GM18870 (cell line): ENCODE measurements around the gene ENTPD8.

Source experiments
- ATAC-seq: cut with Tn5 transposase; IDR thresholded peaks from one replicate; pipeline ENCODE4 v1.9.1; 2021; ENCODE audit warnings: moderate library complexity; ENCODE audit not compliant: unreplicated experiment

Gene ENTPD8

GRCh38 chr9:137449081-137449844, 8.1 kb upstream of the ENTPD8 start:
- no peak for ATAC-seq

DNA sequence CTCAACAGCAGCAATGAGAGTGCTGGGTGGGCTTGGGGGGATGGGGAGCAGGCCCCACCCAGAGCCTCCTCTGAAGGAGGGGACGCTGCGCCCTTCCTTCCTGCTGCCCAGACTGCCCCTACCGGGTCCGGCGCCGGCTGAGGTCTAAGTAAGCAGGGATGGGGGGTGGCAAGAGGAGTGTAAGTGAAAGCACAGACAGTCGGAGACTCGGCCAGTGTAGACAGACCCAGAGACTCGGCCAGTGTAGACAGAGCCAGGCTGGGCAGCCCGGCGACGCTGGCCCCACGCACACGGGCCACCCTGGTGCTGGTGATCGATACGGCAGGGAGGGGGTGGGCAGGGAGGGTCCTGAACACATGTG, 7.4 kb upstream of the ENTPD8 start:
- ATAC-seq: no peak

GRCh38 chr9:137447722-137448601, 6.8 kb upstream of the ENTPD8 start:
- ATAC-seq: no peak

DNA sequence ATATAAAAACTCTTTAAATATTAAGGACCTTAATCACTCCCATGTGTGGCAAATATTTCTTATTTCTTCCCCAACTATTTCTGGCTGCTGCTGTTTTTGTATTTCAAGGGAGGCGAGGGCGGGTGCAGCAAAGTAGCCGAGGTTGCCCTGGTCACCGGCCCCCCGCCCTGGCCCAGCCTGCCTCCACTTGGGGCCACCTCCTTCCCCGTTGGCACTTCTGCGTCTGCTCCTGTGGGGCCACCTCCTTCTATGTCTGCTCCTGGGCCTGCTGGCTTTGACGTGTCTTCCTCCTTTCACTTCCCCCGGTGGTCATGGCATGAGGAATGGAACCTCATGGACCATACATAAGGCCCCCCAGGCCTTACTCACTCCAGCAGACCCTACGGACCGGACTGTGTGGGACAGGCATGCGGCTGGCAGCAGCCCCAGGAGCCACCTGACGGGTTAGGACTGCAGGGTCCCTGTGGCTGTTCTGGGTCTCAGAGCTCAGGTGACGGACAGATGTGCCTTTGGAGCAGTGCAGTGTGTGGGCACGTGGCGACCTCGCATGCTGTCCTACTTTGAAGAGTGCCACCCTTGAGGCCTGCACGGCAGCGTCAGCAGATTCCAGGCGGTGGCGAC, 5.8 kb upstream of the ENTPD8 start:
- no peak for ATAC-seq

DNA sequence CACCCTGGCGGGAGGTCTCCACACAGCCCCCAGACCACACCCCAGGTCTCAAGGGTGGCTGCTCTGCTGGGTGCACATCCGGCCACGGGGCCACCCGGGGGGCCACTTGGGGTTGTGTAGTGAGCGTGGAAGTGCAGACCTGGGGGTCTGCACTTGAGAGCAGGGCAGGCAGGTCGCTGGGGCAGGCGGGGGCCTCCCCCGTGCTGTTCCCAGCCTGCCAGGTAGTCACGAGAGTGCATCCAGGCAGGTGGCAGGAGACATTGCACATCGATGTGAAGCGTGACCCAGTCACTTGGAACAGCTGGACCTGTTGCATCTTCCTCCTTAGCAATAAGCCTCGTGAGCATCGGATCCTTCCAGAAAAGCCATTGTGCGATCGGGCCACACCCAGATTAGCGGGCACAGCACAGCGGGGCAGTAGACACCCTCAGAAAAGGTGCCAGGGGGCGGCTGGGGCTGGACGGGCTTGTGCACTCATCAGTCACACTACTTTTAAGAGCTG, 4.8 kb upstream of the ENTPD8 start:
- ATAC-seq: no peak

DNA sequence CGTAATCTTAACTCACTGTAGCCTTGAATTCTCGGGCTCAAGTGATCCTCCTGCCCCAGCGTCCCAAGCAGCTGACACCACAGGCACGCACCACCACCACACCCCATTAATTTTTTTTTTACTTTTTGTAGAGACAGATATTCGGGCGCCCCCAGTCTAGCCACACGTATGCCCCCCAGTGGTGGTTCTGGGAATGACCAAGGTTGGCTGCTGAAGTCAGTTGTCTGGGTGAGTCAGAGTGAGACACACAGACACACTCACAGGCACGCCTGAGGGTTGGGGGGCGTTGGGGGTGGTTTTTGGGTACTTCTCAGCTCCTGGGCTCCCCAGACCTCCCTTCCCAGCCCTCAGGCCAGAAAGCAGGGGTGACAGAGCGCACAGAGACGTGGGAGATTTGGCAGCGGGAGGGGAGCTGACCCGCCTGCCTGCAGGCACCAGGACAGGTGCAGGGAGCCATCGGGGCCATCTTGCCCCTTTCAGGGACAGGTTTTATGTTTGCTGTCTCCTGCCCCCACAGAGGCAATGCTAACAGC, 4.2 kb upstream of the ENTPD8 start:
- no peak for ATAC-seq

- no peak for ATAC-seq
Measured at GRCh38 chr9:137444106-137444790, 3.1 kb upstream of the ENTPD8 start.

DNA sequence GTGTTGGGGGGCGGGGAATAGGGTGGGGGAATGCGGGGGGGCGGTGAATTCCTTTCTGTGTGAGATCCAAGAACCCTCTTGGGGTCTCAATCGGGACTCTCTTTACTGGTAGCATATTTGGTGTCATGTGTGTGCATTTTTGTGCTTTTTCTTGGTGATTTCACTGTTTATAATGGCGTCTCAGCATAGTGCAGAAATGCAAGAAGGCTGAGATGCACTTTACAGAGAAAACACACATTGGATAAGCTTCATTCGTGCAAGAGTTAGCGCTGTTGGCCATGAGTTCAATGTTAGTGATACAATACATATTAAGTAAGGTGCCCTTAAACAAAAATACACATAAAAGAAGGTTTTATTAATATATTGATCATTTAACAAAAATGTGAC, 771 bp upstream of the ENTPD8 start:
- no peak for ATAC-seq

GRCh38 chr9:137439158-137439714, 1.9 kb downstream of the ENTPD8 start:
- no peak for ATAC-seq

GRCh38 chr9:137438591-137439157, 2.5 kb downstream of the ENTPD8 start:
- ATAC-seq: no peak

DNA sequence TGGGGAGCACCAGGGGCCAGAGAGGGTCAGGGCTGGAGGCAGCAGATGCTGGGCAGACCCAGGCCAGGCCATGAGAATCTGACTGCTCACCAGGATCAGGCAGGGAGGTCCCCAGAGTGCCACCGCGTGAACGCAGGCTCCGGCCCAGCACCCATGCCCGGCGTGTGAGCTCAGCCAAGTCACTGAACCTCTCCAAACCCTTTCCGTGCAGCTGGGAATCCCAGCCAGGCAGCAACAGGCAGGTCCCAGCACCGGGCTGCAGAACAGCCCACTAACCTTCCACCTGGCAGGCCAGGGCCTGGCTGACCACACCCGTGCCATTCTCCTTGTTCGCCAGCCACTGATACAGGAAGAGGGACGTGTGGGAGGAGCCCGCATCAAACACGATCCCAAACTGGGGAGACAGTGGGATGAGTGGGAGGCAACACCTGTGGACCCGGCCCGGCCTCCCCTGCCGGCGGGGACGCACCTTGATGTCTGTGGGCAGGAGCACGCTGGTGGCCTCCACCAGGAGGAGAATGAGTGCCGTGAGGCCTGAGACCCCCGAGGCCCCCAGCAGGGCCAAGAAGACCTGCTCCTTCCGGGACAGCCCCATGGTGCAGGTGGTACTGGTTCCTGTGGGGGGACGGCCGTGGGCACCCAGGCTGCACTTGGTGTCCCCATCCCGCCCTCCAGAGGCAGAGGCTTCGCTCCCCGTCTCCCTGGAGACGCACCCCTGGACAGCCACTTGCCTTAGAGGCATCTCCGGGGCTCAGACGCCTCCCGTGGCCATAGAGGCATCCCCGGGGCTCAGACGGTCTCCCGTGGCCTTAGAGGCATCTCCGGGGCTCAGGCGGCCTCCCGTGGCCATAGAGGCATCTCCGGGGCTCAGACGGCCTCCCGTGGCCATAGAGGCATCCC, 3.2 kb downstream of the ENTPD8 start:
- ATAC-seq: no peak

DNA sequence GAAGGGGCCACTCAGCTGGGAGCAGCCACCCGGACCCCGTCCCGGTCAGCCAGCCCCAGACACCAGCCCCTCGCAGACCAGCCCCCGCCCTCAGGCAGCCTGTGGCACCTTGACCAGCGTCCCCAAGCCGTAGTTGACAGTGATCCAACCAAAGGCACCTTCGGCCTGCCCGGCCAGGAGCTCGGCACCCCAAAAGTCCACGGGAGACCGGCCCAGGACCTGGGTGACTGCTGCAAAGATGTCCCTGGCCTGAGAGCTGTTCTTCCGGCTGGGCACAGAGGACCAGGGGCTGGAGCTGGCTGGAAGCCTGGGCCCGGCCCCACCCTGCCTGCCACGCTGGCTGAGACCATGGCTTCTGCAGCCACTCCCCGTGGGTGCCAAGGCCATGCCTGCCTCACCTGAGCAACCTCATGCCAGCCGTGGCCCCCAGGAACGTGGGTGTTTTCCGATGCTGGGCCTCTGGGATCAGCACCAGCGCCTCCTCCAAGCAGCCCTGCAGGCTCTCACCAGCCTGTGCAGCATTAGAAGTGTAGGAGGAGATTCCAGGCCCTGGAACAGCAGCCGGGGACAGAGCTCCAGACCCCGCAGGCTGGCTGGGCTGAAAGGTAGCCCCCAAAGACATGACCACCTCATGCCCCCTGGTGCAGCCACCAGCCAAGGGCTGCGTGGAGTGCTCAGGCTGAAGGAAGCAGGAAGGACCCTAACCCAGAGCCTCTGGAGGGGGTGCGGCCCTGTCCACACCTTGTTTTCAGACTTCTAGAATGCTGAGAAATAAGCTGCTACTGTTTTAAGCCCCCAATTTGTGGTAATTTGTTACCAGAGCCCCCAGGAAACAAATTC, 4.2 kb downstream of the ENTPD8 start:
- ATAC-seq: no peak

GRCh38 chr9:137435980-137436760, 5.0 kb downstream of the ENTPD8 start:
- ATAC-seq: no peak

DNA sequence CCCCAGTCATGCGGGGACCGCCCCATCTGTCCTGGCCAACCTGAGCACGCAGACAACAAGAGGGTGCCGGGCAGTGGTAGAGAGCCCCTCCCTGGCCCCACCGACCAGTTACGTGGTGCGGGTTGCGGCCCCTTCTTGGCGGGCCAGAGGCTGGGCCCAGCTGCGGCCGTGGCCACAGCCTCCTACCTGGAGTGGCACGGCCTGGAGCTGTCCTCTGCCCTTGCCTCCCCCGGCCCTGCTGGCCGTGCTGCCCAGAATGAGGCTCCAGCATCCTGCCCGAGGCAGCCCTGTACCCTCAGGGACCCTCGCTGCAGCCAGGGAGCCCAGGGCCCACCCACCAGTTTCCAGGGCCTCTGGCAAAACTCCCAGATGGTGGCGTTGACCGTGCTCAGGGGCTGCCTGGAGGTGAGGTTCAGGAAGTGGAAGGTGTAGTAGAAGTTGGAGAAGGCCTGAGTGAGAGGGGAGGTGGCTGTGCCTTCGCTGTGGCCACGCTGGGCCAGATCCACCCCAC, 5.7 kb downstream of the ENTPD8 start:
- no peak for ATAC-seq

DNA sequence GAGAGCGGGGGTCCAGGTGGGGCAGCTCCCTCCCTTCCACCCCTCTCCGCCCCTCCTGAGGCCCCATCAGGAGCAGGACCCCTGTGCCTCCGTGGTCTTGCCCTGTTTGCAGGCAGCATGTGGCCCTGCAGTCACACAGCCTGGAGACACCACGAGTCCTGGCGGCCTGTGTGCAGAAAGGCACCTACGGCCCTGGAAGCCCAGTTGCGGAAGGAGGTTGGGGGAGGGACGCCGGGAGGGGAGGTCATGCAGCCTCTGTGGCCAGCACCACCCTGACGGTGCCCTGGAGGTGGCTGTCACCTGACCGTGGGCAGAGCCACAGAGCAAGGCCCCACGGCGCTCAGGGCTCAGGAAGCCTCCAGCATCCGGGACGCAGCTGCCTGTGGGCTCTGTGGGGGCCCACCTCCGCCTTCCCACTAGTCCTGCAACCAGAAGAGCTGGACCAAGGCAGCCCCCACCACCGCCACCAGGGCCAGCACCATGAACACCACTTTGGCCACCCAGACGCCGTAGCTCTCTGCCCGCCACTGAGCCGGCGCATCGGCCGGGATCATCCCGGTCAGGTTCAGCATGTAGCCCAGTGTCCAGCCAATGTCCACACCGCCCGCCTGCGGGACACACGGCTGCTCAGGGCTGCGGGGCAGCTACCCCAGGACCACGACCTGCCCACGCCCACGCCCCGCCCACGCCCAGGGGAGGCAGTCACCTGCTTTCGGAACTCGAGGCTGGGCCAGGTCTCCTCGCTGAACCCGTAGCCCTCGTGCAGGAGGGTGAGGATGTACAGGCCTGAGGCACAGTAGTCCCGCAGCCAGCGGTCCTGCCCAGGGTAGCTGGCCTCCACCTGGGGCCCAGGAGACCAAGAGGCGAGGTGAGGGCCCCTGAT, 6.4 kb downstream of the ENTPD8 start:
- ATAC-seq: no peak

DNA sequence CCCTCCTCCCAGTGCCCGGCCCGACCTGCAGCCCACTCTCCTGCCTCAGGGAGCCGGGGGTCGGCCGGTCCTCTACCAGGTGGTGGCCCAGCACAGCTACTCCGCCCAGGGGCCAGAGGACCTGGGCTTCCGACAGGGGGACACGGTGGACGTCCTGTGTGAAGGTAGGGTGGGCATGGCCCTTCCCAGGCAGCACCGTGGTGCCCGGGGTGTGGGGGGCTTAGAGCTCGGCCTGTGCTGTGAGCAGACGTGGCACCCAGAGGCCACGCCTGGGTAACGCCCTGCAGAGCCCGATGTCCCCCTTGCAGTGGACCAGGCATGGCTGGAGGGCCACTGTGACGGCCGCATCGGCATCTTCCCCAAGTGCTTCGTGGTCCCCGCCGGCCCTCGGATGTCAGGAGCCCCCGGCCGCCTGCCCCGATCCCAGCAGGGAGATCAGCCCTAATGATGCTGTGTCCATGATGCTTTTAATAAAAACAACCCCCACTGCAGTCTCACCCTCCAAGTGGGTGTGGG, 7.2 kb downstream of the ENTPD8 start:
- ATAC-seq: no peak
